ENCODE data around the gene CEP76.

- TF ChIP-seq CTCF (IDR thresholded peaks at IDR 0.05) (no peak), EZH2 (IDR thresholded peaks at IDR 0.05; ENCODE audit: borderline replicate concordance, insufficient read depth, low read depth, low read length, poor library complexity, severe bottlenecking) (no peak)
Observed at GRCh38 chr18:12748671-12749070, 46.1 kb upstream of the CEP76 start.

Measured in B cell (primary cell).